K562 (cell line): ENCODE data around the gene IL18RAP. TPM values are rescaled to one million over a fixed set of nuclear protein-coding genes. Genes with fewer than 3 reads are reported as not detected.

Source experiments
- C11orf30 ChIP-seq: fragments of 450-650 bp; IDR thresholded peaks from 2 replicates; pipeline ENCODE4 v1.6.1; 2016; ENCODE audit warnings: low read depth, mild to moderate bottlenecking
- ETV1 ChIP-seq: fragments of 450-650 bp; conservative IDR thresholded peaks from 2 replicates; pipeline ENCODE4 v1.6.1; 2016; ENCODE audit warnings: missing genetic modification characterization, control low read depth, low read depth, missing compliant biosample characterization
- FOSL1 ChIP-seq: fragments of 200-800 bp; sonication (Bioruptor generic); conservative IDR thresholded peaks from 2 replicates; pipeline ENCODE4 v1.6.1; 2016; ENCODE audit warnings: missing genetic modification characterization, missing compliant biosample characterization
- MAFG ChIP-seq: fragments of 450-650 bp; conservative IDR thresholded peaks from 2 replicates; pipeline ENCODE4 v1.6.1; 2016; ENCODE audit warnings: missing genetic modification characterization, missing compliant biosample characterization
- MTA3 ChIP-seq: fragments of 450-650 bp; formaldehyde crosslinking; IDR thresholded peaks from 2 replicates; pipeline ENCODE4 v1.6.1; 2017; ENCODE audit warnings: mild to moderate bottlenecking, borderline replicate concordance
- MYBL2 ChIP-seq, 2 experiments: fragments of 450-650 bp in 1 of 2; sonication (generic) in 1 of 2; formaldehyde crosslinking in 1 of 2; IDR thresholded peaks; 2 replicates each; pipeline versions ENCODE4 v1.6.1 to v1.8.1; 2017 to 2022; ENCODE audit warnings: borderline replicate concordance in 1 of 2, inconsistent platforms in 1 of 2, low read depth in 1 of 2, mild to moderate bottlenecking in 1 of 2, missing genetic modification reagents in 1 of 2, moderate library complexity in 1 of 2
- PYGO2 ChIP-seq: fragments of 450-650 bp; IDR thresholded peaks from 2 replicates; pipeline ENCODE4 v1.6.1; 2016; ENCODE audit warnings: mild to moderate bottlenecking, missing genetic modification characterization, moderate library complexity, missing compliant biosample characterization
- SMARCA4 ChIP-seq: fragments of 450-650 bp; IDR thresholded peaks from 2 replicates; pipeline ENCODE4 v1.6.1; 2016
- TCFL5 ChIP-seq: fragments of 250-450 bp; sonication (Bioruptor Pico); conservative IDR thresholded peaks from 2 replicates; pipeline ENCODE4 v1.6.1; 2021; ENCODE audit warnings: mild to moderate bottlenecking, moderate library complexity, matching md5 sums
- ZNF316 ChIP-seq: fragments of 450-650 bp; IDR thresholded peaks from 2 replicates; pipeline ENCODE4 v1.6.1; 2016
- ZNF551 ChIP-seq: fragments of 250-450 bp; sonication (Bioruptor Pico); IDR thresholded peaks from 2 replicates; pipeline ENCODE4 v1.5.0; 2021; ENCODE audit warnings: mild to moderate bottlenecking, moderate library complexity
- ZNF589 ChIP-seq: fragments of 200-800 bp; sonication (Bioruptor generic); IDR thresholded peaks from 2 replicates; pipeline ENCODE4 v1.6.1; 2016; ENCODE audit warnings: low read depth, missing genetic modification characterization, missing compliant biosample characterization
- ZNF76 ChIP-seq: fragments of 250-450 bp; sonication (Bioruptor Pico); IDR thresholded peaks from 2 replicates; pipeline ENCODE4 v1.4.0; 2020; ENCODE audit warnings: mild to moderate bottlenecking, moderate library complexity, borderline replicate concordance
- polyA plus RNA-seq, 8 experiments: library from polyadenylated mRNA; depleted of rRNA in 4 of 8; stranded (reverse) in 5 of 8; unstranded in 3 of 8; fragments of >200 nt; fragmentation: Nextera tagmentation in 2 of 8; fragmentation: Illumina TruSeq in 1 of 8; extraction: Ambion mirVana in 2 of 8; extraction: Trizol in 1 of 8; gene quantifications; 2 replicates each; pipeline versions ENCODE4 v1.2.1 to v1.2.3, GENCODE V29; 2011 to 2014; ENCODE audit warnings: inconsistent platforms in 1 of 8, missing spikeins in 1 of 8
- total RNA-seq, 7 experiments: library from RNA; depleted of rRNA in 6 of 7; stranded (reverse); fragments of >200 nt in 6 of 7; fragmentation: Illumina TruSeq in 2 of 7; extraction: Trizol in 2 of 7; gene quantifications; 2 replicates each; pipeline versions ENCODE4 v1.2.1 to v1.2.3, GENCODE V29; 2011 to 2021; ENCODE audit warnings: low replicate concordance in 1 of 7
- TF ChIP-seq, protein P1 (sequence below): sonication (generic); IDR thresholded peaks from 2 replicates; pipeline ENCODE4 v1.6.1; 2016
- TF ChIP-seq, protein P2 (sequence below): fragments of 450-650 bp; formaldehyde crosslinking; conservative IDR thresholded peaks from 2 replicates; pipeline ENCODE4 v1.4.0; 2022; ENCODE audit warnings: mild to moderate bottlenecking, missing genetic modification characterization
- TF ChIP-seq, protein P3 (sequence below): fragments of 200-800 bp; sonication (Bioruptor generic); IDR thresholded peaks from 2 replicates; pipeline ENCODE4 v1.6.1; 2017; ENCODE audit warnings: missing genetic modification characterization, missing compliant biosample characterization
- TF ChIP-seq, protein P4 (sequence below), 2 experiments: fragments of 200-800 bp in 1 of 2; sonication (Bioruptor generic) in 1 of 2; sonication (generic) in 1 of 2; formaldehyde crosslinking in 1 of 2; IDR thresholded peaks in 1 of 2; conservative IDR thresholded peaks in 1 of 2; 2 replicates each; pipeline versions ENCODE4 v1.5.0 to v1.6.1; 2016 to 2020; ENCODE audit warnings: missing compliant biosample characterization in 1 of 2, missing genetic modification characterization in 1 of 2, missing genetic modification reagents in 1 of 2

Gene IL18RAP
- total and polyA plus RNA-seq, 9 of the 15 experiments (the other 6 are each of a cell fraction or from before 2014, with no cell fraction given), result 1.1 to 20.5 (median 5.8) TPM

DNA sequence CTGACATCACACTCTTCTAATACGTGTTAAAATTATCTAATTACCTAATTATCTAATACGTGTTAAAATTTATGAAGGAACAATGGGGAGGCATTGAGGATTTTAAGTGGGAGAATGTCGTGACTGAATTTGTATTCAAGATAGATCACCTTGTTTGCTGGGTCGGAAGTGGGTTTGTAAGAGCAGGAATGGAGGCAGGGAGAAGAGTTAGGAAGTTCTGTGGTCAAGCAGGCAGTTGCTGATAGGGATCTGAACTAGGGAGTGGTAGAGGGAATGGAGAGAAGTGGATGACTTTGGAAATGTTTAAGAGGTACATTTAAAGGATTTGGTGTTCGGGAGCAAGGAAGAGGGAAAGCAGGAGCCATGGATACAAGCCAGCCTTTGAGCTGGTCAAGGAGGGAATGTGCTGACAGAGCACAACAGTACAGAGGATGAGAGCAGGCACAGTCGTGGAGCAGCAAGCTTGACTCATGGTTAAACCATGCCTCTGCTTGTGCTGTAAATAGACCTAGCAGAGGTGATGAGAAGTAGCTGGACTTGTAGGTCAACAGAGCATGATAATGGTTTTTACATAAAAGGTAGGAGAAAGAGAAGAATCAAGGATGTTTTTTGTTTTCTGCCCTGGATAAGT, 16.2 kb downstream of the IL18RAP start (continued):
- TF ChIP-seq, protein P1, sequence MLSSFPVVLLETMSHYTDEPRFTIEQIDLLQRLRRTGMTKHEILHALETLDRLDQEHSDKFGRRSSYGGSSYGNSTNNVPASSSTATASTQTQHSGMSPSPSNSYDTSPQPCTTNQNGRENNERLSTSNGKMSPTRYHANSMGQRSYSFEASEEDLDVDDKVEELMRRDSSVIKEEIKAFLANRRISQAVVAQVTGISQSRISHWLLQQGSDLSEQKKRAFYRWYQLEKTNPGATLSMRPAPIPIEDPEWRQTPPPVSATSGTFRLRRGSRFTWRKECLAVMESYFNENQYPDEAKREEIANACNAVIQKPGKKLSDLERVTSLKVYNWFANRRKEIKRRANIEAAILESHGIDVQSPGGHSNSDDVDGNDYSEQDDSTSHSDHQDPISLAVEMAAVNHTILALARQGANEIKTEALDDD, result peak; percentile 55; the same call in 1 of the 2 replicates
- peak; percentile 95 for TF ChIP-seq C11orf30
- TF ChIP-seq, protein P2, sequence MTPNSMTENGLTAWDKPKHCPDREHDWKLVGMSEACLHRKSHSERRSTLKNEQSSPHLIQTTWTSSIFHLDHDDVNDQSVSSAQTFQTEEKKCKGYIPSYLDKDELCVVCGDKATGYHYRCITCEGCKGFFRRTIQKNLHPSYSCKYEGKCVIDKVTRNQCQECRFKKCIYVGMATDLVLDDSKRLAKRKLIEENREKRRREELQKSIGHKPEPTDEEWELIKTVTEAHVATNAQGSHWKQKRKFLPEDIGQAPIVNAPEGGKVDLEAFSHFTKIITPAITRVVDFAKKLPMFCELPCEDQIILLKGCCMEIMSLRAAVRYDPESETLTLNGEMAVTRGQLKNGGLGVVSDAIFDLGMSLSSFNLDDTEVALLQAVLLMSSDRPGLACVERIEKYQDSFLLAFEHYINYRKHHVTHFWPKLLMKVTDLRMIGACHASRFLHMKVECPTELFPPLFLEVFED (CRISPR knock-in tag), result peak; percentile 43; the same call in 1 of the 2 replicates
- TF ChIP-seq ZNF316, result peak; percentile 96
- TF ChIP-seq ETV1 (tag), result peak; percentile 39; the same call in 1 of the 2 replicates
- no peak for TF ChIP-seq MTA3
- no peak for TF ChIP-seq TCFL5 (CRISPR knock-in tag)
- peak; percentile 70; the same call in 1 of the 2 replicates for TF ChIP-seq ZNF589 (CRISPR knock-in tag)
- TF ChIP-seq, protein P3, sequence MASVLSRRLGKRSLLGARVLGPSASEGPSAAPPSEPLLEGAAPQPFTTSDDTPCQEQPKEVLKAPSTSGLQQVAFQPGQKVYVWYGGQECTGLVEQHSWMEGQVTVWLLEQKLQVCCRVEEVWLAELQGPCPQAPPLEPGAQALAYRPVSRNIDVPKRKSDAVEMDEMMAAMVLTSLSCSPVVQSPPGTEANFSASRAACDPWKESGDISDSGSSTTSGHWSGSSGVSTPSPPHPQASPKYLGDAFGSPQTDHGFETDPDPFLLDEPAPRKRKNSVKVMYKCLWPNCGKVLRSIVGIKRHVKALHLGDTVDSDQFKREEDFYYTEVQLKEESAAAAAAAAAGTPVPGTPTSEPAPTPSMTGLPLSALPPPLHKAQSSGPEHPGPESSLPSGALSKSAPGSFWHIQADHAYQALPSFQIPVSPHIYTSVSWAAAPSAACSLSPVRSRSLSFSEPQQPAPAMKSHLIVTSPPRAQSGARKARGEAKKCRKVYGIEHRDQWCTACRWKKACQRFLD (CRISPR knock-in tag), result peak; percentile 63
- TF ChIP-seq MYBL2 (IDR thresholded peaks at IDR 0.05; ENCODE audit: low read depth), result no peak
- TF ChIP-seq MYBL2 (CRISPR knock-in tag; IDR thresholded peaks at IDR 0.05; ENCODE audit: borderline replicate concordance), result no peak
- peak; percentile 94 for TF ChIP-seq MAFG (tag)
- TF ChIP-seq ZNF76 (CRISPR knock-in tag), result no peak
- TF ChIP-seq SMARCA4, result 0 out of 2 replicates have a peak, but pooled peaks have one; percentile 23
- TF ChIP-seq FOSL1, result peak; percentile 50; the same call in 1 of the 2 replicates
- no peak for TF ChIP-seq PYGO2 (tag)
- TF ChIP-seq ZNF551 (CRISPR knock-in tag), result no peak
- TF ChIP-seq, protein P4, sequence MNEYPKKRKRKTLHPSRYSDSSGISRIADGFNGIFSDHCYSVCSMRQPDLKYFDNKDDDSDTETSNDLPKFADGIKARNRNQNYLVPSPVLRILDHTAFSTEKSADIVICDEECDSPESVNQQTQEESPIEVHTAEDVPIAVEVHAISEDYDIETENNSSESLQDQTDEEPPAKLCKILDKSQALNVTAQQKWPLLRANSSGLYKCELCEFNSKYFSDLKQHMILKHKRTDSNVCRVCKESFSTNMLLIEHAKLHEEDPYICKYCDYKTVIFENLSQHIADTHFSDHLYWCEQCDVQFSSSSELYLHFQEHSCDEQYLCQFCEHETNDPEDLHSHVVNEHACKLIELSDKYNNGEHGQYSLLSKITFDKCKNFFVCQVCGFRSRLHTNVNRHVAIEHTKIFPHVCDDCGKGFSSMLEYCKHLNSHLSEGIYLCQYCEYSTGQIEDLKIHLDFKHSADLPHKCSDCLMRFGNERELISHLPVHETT (CRISPR knock-in tag; conservative IDR thresholded peaks at IDR 0.05 in 1 of 2, IDR thresholded peaks at IDR 0.05 in 1 of 2), result peak in 1 of 2 experiments; percentile 54; a peak in 1 of 4 replicates
